22Rv1 (cell line): ENCODE data around the gene TMEM163.

Experiments
- ZFX ChIP-seq: fragments of 450-650 bp; IDR thresholded peaks from 2 replicates; pipeline ENCODE4 v1.6.1; 2017; ENCODE audit warnings: antibody characterized with exemption, borderline replicate concordance
- TF ChIP-seq, protein P1 (sequence below): fragments of 450-650 bp; IDR thresholded peaks from 2 replicates; pipeline ENCODE4 v1.5.1; 2017; ENCODE audit warnings: mild to moderate bottlenecking

DNA sequence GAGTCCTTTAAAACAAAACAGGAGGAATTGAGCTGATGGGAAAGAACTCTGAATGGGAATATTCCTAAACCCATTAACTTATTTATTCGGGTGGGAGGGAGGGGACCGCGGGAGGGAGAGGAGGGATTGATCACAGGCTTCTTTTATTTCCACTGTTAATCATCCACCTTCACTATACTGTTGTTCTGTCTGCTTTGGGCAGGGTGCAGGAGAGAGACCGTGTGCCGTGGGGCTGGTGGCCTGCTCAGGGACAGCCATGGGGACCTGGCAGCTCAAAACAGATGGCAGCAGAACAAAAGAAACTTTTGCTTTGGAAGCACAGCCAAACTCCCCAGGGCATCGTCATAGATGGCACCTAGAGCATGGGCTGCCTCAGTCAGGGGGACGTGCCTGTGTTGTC lies 269.6 kb downstream of the TMEM163 start:
- TF ChIP-seq, protein P1, sequence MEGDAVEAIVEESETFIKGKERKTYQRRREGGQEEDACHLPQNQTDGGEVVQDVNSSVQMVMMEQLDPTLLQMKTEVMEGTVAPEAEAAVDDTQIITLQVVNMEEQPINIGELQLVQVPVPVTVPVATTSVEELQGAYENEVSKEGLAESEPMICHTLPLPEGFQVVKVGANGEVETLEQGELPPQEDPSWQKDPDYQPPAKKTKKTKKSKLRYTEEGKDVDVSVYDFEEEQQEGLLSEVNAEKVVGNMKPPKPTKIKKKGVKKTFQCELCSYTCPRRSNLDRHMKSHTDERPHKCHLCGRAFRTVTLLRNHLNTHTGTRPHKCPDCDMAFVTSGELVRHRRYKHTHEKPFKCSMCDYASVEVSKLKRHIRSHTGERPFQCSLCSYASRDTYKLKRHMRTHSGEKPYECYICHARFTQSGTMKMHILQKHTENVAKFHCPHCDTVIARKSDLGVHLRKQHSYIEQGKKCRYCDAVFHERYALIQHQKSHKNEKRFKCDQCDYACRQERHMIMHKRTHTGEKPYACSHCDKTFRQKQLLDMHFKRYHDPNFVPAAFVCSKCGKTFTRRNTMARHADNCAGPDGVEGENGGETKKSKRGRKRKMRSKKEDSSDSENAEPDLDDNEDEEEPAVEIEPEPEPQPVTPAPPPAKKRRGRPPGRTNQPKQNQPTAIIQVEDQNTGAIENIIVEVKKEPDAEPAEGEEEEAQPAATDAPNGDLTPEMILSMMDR = no peak
- TF ChIP-seq ZFX = no peak
